Spleen (tissue), 7 donors: Measurements from ENCODE around the gene CEP55.

Experiments used
- POLR2A ChIP-seq, 3 donors: fragments of 450-650 bp; IDR thresholded peaks; one replicate each; pipeline ENCODE4 v1.5.1; 2017; ENCODE audit warnings: antibody characterized with exemption in 3 of 3, mild to moderate bottlenecking in 1 of 3
- POLR2AphosphoS5 ChIP-seq, 3 donors: sonication (generic); formaldehyde crosslinking; IDR thresholded peaks; one replicate each; pipeline ENCODE4 v1.5.1; 2017; ENCODE audit warnings: antibody characterized with exemption in 3 of 3
- TF ChIP-seq, protein P1 (sequence below), 11 experiments: fragments of 200-600 bp in 7 of 11; fragments of 450-650 bp in 4 of 11; sonication (generic) in 4 of 11; IDR thresholded peaks in 8 of 11; conservative IDR thresholded peaks in 3 of 11; 1 replicate in 7 of 11; 2 replicates in 4 of 11; pipeline versions ENCODE4 v1.4.0 to v1.8.0; 2016 to 2021; ENCODE audit warnings: antibody characterized with exemption in 11 of 11, inconsistent platforms in 4 of 11, mild to moderate bottlenecking in 1 of 11
- donor health status: DM: no; HTN: no; CAD: no; lungs with moderate emphysema.
- donor health status: DM: no; HTN: no; CAD: no.
- donor health status: DM: no; HTN: no; CAD: no.

DNA sequence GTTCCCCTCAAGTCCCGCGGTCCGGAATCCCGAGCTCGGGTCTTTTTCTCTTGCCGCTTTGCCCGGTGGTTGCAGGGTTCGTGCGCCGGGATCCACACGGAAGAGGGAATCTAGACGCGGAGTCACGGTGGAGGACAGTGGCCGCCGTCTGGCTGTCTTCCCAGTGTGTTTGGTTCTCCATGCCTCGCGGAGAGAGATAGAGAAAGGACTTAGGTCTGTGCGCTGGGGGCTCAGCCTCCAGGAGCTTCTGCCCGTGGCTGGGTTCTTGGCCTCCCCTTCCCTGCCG is 71.6 kb downstream of the CEP55 start:
- TF ChIP-seq, protein P1, sequence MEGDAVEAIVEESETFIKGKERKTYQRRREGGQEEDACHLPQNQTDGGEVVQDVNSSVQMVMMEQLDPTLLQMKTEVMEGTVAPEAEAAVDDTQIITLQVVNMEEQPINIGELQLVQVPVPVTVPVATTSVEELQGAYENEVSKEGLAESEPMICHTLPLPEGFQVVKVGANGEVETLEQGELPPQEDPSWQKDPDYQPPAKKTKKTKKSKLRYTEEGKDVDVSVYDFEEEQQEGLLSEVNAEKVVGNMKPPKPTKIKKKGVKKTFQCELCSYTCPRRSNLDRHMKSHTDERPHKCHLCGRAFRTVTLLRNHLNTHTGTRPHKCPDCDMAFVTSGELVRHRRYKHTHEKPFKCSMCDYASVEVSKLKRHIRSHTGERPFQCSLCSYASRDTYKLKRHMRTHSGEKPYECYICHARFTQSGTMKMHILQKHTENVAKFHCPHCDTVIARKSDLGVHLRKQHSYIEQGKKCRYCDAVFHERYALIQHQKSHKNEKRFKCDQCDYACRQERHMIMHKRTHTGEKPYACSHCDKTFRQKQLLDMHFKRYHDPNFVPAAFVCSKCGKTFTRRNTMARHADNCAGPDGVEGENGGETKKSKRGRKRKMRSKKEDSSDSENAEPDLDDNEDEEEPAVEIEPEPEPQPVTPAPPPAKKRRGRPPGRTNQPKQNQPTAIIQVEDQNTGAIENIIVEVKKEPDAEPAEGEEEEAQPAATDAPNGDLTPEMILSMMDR (IDR thresholded peaks at IDR 0.05 in 8 of 11, conservative IDR thresholded peaks at IDR 0.05 in 3 of 11) = no peak
- TF ChIP-seq POLR2A (IDR thresholded peaks at IDR 0.05) (no peak), POLR2AphosphoS5 (IDR thresholded peaks at IDR 0.05) (no peak)
